Measurements from ENCODE around the gene OTUD3.
"Not testable (repeated sequence)": the region's sequence is repeated elsewhere in the genome, so short reads cannot be mapped to it uniquely, and the experiment has no call there.

The OTUD3 gene

DNA sequence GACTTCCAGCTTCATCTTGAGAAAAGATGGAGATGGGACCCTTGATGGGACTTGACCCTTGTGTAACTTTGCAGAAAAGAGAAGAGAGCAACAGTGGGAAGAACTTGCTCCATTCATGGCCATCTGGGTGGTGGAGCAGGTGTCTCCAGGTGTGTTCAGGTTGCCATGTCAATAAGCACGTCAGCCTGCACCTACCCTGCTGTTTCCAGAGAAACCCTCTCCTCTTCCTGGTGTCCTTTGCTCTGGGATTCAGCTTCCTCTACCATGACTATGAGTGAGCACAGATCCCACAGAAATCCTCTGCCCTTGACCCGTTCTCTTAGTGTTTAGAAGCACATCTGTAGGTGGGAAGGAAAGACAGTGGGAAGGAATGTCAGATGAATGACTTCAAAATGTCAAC lies 21.8 kb upstream of the OTUD3 start:
- TF ChIP-seq POLR2A (IDR thresholded peaks at IDR 0.05; ENCODE audit: low read length) = no peak
- no peak for TF ChIP-seq GATA1 (IDR thresholded peaks at IDR 0.05; ENCODE audit: low read depth, low read length)
- DNase-seq = no peak

- DNase-seq = no peak
- TF ChIP-seq POLR2A (IDR thresholded peaks at IDR 0.05; ENCODE audit: low read length) = no peak
- no peak for TF ChIP-seq GATA1 (IDR thresholded peaks at IDR 0.05; ENCODE audit: low read depth, low read length)
Observed at GRCh38 chr1:19861034-19861433, 21.2 kb upstream of the OTUD3 start.

DNA sequence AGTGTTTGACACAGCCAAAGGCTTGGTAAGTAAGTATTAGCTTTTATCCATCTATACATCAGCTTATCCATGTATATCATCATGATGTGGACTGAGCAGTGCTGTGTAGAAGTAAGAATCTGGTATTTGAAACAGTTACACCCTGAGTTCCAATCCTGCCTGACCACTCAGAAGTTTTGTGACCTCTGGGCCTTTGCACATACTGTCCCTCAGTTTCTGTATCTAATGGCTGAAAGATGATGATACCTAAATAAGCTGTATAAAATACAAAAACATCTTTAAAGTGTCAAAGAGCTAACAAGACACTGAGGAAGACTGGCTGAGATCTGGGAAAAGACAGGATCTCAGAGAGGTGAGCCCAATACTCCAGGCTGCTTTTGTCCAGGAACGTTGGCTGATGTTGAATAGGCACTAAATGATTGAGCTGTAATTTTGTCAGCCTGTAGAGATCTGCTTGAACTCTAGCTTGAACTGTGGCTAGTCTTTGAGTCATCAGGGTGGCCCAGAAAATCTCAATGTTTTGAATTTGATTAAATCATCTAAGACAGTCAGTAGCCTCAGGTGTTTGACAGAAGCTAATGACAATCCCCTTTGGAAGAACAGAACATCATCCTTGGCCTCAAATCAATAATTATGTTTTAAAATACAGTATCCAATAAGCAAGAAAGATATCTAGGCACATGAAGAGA lies 20.2 kb upstream of the OTUD3 start:
- TF ChIP-seq POLR2A (IDR thresholded peaks at IDR 0.05; ENCODE audit: low read length) (no peak), GATA1 (IDR thresholded peaks at IDR 0.05; ENCODE audit: low read depth, low read length) (no peak)
- no peak for DNase-seq

- TF ChIP-seq GATA1 (IDR thresholded peaks at IDR 0.05; ENCODE audit: low read depth, low read length) (no peak), POLR2A (IDR thresholded peaks at IDR 0.05; ENCODE audit: low read length) (no peak)
- DNase-seq = no peak
Observed at GRCh38 chr1:19862944-19863343, 19.3 kb upstream of the OTUD3 start.

DNA sequence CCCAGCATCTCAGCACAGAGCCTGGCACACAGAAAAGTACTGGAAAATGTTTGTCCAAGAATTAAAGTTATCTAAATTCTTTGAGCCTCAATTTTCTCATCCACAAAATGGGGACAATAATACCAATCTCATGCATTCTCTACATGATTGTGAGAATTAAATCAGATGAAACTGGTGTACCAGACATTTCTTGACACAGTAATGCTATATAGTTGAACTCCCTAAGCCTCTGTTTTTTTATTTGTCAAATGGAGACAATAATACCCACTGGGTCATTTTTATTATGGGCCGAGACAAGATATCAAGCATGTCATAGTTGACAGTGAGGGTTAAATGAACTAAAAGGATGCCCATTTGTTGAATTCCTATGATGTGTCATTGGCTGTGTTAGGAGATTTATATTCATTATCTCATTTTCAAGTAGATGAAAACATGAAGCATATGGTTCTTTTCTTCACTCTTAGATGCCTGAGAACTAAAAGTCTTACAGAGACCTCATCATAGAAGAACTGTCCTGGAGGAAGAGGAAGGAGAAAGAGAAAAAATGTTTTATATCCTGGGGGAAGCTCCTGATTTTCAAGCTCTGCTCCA lies 17.5 kb upstream of the OTUD3 start:
- TF ChIP-seq POLR2A (IDR thresholded peaks at IDR 0.05; ENCODE audit: low read length) (no peak), GATA1 (IDR thresholded peaks at IDR 0.05; ENCODE audit: low read depth, low read length) (no peak)
- no peak for DNase-seq

DNA sequence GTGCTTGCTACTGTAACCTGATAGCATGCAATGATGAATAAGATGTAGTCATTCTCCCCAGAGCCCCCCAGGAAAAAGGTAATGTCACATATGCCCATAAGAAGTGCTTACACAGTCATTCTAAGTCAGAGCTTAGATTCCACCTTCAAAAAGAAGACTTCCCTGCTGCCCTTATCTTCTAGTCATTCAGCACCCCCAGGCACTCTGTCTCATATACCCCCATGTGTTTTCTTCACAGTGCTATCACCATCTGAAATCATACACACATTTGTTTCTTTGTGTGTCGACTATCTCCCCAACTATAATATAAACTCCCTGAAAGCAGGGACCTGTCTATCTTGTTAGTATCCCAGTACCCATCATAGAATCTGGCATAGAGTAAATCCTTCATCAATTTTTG lies 16.2 kb upstream of the OTUD3 start:
- DNase-seq = no peak
- TF ChIP-seq GATA1 (IDR thresholded peaks at IDR 0.05; ENCODE audit: low read depth, low read length) (no peak), POLR2A (IDR thresholded peaks at IDR 0.05; ENCODE audit: low read length) (no peak)

DNA sequence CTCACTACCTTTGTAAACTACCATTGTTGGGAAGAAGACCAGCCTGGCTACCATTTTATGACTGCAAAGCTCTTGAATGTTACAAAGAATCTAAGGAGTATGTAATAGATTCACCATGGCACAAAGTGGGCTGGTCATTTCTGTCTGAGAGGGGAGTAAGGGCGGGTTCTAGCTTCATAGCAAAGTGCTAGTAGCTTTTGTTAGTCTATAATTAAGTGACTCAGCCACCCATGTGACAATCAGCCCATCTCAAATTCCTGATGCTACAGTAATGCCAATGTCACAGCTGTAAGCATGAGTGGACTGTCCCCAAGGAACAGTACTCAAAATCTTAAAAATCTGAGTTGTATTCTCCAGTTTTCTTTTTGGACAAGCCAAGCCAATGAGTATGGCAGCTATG lies 15.4 kb upstream of the OTUD3 start:
- no peak for DNase-seq
- TF ChIP-seq POLR2A (IDR thresholded peaks at IDR 0.05; ENCODE audit: low read length) (no peak), GATA1 (IDR thresholded peaks at IDR 0.05; ENCODE audit: low read depth, low read length) (no peak)

DNA sequence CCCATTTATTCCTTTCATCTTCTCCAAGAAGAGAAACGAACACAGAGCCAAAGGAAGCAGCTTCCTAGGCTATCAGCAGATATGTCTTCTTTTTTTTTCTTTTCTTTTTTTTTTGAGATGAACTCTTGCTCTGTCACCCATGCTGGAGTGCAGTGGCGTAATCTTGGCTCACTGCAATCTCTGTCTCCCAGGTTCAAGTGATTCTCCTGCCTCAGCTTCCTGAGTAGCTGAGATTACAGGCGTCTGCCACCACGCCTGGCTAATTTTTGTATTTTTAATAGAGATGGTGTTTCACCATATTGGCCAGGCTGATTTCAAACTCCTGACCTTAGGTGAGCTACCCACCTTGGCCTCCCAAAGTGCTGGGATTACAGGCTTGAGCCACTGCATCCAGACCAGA lies 13.6 kb upstream of the OTUD3 start:
- not testable (repeated sequence) for DNase-seq

GRCh38 chr1:19869453-19869852 lies 12.7 kb upstream of the OTUD3 start:
- not testable (repeated sequence) for DNase-seq

GRCh38 chr1:19869929-19870328 lies 12.3 kb upstream of the OTUD3 start:
- peak; percentile 65 to 90 for DNase-seq
- TF ChIP-seq GATA1 (IDR thresholded peaks at IDR 0.05; ENCODE audit: low read depth, low read length) (peak; percentile 25), POLR2A (IDR thresholded peaks at IDR 0.05; ENCODE audit: low read length) (no peak)

DNA sequence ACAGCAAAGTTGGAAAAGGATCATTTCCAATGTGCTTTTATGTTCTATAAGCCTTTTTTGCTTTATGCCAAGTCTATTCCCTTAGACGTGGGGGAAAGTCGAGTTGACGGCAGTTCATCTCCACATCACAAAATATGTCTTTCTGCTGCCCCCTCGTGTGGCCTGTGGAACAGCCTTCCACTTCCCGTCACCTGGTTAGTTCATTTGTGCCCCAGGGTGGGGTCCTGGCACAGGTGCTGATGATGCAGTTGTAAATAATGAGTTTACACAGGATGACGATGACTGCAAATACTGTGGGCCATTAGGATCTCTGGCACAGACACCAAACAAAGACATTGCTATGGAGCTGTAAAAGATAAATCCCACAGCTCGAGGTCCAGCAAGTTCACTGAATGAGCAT lies 10.0 kb upstream of the OTUD3 start:
- no peak for DNase-seq
- TF ChIP-seq GATA1 (IDR thresholded peaks at IDR 0.05; ENCODE audit: low read depth, low read length) (no peak), POLR2A (IDR thresholded peaks at IDR 0.05; ENCODE audit: low read length) (no peak)

DNA sequence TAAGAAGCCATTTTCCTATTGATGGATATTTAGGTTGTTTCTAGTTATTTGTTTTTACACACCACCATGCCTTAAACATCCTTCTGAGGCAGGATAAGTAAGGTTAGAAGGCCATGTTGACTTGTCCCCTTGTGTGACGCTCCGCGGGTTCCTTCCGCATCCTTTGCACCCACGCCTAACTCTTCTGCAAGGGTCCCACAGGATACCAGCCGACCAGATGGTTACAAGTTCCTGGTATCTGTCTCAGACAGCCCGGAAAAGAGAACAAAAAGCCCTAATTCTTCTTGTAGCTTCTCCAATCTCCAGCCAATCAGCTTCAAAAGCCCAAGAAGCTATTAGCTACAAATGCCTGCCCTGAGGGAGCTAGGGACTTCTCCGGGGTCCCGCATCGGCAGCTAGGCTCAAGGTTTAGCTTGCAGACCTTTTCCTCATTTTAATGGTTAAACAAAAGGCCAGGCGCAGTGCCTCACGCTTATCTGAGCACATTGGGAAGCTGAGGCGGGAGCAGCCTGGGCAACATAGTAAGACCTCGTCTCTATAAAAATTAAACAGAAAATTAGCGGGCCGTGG lies 4.9 kb upstream of the OTUD3 start:
- no peak for DNase-seq
- TF ChIP-seq POLR2A (IDR thresholded peaks at IDR 0.05; ENCODE audit: low read length) (no peak), GATA1 (IDR thresholded peaks at IDR 0.05; ENCODE audit: low read depth, low read length) (no peak)

- no peak for DNase-seq
- no peak for TF ChIP-seq GATA1 (IDR thresholded peaks at IDR 0.05; ENCODE audit: low read depth, low read length)
- TF ChIP-seq POLR2A (IDR thresholded peaks at IDR 0.05; ENCODE audit: low read length) = no peak
Observed at GRCh38 chr1:19877821-19878636, 4.2 kb upstream of the OTUD3 start.

- no peak for DNase-seq
- TF ChIP-seq GATA1 (IDR thresholded peaks at IDR 0.05; ENCODE audit: low read depth, low read length) (no peak), POLR2A (IDR thresholded peaks at IDR 0.05; ENCODE audit: low read length) (no peak)
Observed at GRCh38 chr1:19878637-19878985, 3.6 kb upstream of the OTUD3 start.

DNA sequence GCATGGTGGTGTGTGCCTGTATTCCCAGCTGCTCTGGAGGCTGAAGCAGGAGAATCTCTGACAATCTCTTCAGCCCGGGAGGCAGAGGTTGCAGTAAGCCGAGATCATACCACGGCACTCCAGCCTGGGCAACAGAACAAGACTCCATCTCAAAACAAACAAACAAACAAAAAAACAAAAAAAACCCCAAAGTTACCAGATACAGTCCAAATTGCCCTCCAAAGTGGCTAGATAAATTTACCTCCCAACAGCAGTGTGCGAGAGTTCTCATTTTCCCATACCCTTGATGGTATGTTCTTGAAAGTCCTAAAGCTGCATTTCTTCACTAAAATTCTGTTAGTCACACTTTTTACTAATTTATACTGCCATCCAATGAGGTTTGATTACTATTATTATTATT lies 3.0 kb upstream of the OTUD3 start:
- DNase-seq = no peak
- no peak for TF ChIP-seq GATA1 (IDR thresholded peaks at IDR 0.05; ENCODE audit: low read depth, low read length)
- no peak for TF ChIP-seq POLR2A (IDR thresholded peaks at IDR 0.05; ENCODE audit: low read length)
